Dermis lymphatic vessel endothelial cell (primary cell): ENCODE measurements around the gene LTV1. TPM values are rescaled to one million over a fixed set of nuclear protein-coding genes. Genes with fewer than 3 reads are reported as not detected.

Experiments
- total RNA-seq: library from RNA; depleted of rRNA; stranded (reverse); fragments of >200 nt; gene quantifications from 2 replicates; pipeline ENCODE4 v1.2.1, GENCODE V29; 2014

Gene LTV1, protein sequence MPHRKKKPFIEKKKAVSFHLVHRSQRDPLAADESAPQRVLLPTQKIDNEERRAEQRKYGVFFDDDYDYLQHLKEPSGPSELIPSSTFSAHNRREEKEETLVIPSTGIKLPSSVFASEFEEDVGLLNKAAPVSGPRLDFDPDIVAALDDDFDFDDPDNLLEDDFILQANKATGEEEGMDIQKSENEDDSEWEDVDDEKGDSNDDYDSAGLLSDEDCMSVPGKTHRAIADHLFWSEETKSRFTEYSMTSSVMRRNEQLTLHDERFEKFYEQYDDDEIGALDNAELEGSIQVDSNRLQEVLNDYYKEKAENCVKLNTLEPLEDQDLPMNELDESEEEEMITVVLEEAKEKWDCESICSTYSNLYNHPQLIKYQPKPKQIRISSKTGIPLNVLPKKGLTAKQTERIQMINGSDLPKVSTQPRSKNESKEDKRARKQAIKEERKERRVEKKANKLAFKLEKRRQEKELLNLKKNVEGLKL
- total RNA-seq = 11.7 and 16.4 TPM in 2 replicates

DNA sequence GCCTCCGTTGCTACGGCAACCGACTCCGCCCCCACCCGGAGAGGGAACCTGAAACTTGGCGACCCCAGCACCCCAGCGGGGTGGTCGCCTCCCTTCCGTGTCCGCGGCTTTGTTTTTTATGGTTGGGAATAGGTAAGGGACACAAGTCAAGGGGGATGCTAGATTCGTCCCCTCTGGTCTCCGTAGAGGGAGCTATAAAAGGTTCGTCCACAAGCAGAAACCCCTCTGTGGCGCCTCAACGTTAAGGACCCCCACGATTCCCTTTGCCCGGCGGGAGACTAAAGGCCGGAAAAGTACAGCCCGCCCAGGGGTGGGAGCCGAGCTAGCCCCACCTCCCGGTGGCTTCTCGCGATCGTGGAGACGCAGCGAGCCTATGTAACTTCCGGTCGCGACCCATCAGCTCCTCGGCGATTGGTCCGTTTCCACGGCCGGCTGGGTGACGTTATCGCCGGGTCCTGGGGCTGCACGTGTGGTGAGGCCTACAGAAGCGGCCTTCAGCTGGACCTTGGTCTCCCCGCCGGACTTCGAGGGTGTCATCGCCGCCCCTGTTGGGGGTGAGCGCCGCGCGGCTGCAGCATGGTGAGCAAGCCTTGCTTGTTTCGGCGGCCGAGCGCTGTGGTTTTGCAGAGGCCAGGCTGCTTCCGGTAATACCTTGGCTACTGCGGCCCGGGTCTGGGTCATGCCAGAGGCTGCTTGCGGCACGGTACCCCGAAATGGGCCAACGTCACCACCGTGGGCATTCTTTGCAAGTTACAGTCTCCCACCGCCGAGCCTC is at the start of gene LTV1:
LTV1 (plus strand) TSS at position 437 of the 775 bp plus-strand sequence; CDS start at position 577, 140 bp downstream.

DNA sequence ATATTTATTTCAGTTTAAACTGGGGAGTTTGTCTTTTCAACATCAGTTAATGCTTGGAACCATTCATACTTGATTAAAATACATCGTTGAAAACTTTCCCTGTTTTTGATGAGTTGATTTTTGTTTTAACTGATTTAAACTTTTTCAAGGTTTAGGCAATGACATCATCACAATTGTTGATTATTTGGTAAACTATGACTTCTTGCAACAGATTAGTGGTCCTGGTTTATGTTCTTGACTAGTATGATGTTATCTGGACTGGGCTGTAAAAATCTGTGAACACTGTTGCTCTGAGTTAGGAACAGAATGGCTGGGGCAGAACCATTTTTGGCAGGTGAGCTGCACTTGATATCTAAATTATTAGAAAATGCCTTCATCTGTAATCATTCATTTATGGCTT is 21.1 kb downstream of the LTV1 start, which contains the start of gene ZC2HC1B:
ZC2HC1B (plus strand) TSS at position 241 of the 400 bp plus-strand sequence; CDS start at position 307, 66 bp downstream.

Other genes starting within 250 kb of the LTV1 start
- gene PHACTR2, start 165.4 kb upstream of the LTV1 start, total RNA-seq = 208 and 246 TPM in 2 replicates
- gene ZC2HC1B, start 21.1 kb downstream of the LTV1 start, total RNA-seq = not detected in 2 replicates
- gene PLAGL1, start 164.9 kb downstream of the LTV1 start, total RNA-seq = 4.0 and 6.3 TPM in 2 replicates